NOMO-1 treated with dmso at 0.1 percent for 144 hours (cell line): ENCODE measurements around the gene THAP3.
A peak's percentile ranks its signal among the peaks of the same experiment; 100 is the strongest.

Experiments
- DNase-seq: peaks from one replicate; lab custom pipeline; 2025; ENCODE audit not compliant: unreplicated experiment; lab: John Stamatoyannopoulos, UW

THAP3 gene

GRCh38 chr1:6603915-6604558, 20.6 kb upstream of the THAP3 start:
- no peak for DNase-seq

DNA sequence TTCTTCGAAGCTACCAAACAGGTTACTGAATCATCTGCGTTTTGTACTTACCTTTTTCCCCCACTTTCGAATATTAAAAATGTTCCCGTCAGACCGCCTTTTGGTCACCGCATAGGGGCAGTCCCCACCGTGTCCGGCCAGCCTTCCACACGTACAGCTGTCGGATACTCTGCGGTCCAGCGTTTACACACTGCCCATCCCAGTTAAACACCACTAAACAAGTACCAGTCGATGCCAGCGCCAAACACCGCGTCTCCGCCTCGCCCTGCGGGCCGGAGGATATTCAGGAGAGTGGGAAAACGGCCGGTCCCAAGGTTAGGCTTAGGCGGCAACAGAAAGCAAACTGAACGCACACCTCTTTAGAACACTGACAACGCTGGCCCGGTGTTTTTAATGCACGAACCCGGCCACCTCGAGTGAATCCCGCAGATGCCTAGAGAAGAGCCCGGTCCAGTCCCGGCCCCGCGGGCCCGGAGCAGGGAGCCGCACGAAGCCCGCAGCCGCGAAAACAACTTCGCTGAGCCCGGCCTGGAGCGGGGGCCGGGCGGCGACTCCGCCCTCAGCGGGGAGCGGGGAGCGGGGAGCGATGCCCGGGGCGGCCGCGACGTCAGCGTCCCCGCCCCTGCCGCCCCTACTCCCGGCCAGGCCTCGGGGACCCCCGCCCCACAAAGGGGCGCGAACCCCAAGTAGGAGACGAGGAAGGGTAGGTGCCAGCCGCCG, 11.9 kb upstream of the THAP3 start:
- DNase-seq, result no peak

DNA sequence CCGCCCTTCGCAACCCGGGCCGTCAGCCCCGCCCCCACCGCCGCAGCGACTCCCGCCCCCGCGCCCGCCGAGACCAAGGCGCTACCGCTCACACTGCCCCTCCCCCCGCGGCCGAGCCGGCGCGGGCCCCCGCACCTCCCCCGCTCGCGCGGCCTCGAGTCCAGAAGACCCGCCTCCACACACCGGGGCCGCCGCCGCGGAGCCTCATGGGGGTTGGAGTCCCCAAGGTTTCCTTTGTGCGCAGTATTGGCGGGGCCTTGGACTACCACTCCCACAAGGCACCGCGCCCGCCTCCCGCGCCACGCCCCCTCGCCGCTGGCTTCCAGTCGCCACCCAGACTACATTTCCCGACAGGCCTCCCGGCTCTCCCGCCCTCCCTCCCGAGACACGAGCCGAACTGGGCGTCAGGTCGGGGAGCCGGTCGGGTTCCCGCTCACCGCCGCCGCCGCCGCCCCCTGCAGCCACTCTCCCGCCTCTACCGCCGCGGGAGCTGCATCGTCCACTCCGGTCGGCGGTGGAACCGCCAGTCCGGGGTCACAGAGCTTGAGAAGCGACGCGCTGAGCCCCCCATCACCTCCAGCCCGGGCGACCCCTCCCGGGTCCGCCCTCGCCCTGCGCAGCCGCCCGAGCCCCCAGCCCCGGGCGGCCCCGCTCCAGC, 11.2 kb upstream of the THAP3 start, which contains the start of gene PHF13:
Gene PHF13 (plus strand): TSS at position 371 of the 658 bp plus-strand sequence. CDS start 336 bp downstream, outside the sequence.
- peak; percentile 98 for DNase-seq

GRCh38 chr1:6614019-6614928, 10.4 kb upstream of the THAP3 start:
- DNase-seq, result no peak

DNA sequence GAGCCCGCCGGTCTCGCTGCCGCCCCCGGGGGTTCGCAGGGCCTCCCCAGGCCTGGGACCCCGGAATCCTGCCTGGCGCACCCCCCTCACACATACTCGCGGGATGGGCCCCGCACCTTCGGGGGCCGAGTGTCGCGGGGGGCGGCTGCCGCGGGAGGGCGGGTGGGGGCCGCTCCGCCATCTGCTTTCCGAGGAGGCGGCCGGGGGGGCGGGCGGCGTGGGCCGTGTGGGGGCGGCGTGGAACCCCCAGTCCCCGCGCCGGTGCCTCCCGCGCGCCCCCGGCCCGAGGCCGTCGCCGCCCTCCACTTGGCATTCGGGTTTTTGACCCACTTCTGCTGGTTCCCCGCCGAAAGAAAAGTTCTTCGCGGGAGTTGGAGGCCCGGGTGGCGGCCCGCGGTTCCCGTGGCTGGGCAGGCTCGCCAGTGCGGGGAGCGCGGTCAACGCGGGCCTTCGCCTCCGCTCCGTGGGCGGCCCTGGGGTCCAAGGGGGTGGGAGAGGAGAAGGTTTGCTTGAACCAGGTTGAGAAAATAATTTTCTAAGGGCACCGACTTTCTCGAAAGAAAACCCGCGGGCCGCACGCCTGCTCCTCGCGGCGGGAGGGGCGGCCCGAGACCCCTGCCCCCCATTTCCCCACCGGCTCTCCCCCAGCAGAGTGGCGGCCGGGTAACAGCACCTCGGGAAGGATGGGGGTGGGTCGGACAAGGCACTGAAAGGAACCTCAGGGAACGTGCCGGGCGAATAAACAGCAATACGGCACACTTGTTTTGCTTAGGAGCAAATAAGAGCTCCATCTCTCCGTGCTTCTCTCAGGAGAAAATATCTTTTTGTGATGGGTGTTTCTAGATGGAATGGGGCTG, 9.5 kb upstream of the THAP3 start:
- no peak for DNase-seq

DNA sequence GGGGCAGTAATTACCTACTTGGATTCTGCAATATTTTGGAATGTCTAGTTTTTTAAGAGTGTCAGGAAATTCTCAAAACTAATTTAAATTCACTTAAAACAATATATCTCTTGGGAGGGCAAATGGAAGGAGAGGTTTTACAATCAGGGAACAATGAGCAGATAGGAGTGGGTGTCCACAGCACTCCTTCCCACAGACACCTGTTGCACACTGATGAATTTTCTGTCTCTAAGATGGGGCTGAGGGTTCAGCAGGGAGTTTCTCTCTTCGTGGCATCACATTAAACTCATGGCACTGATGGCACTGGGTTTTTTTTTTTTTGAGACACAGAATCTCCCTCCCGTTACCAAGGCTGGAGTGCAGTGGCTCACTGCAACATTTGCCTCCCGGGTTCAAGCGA, 5.6 kb upstream of the THAP3 start:
- DNase-seq, result no peak

- no peak for DNase-seq
Observed at GRCh38 chr1:6621429-6622391, 3.0 kb upstream of the THAP3 start.

DNA sequence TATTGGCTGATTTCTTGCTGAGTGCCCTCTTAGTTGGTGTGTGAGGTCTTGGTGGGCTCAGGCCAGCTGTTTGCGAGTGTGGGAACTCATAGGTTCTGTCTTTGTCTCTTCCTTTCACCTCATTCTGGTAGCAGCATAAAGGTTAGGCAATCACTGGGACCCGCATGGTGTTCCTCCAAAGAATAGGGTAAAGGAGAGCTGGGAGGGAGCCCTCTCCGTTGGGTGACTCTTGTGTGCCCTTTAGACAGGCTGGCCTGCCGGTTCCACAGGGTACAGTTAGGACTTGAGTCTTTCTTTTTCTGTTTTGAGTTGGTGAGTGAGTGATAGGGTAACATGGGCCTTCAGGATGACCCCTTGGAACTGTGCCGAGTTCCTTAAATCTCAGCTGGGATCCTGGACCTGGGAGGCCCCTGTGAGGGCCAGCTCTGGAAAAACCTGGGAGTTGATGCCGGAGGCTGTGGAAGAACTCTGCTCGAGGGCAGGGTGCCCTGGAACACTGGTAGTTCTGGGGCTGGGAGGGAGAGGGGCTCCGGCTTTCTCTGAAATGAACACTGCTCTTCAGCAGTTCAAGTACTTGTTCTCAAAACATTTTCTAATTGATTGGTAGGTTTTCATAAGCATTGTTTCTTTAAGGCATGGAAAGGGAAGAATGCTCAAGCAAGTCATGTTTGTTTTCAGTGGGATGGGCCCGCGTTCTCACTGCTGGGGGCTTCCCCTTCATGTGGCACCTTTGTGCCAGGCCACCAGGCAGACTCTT, 2.1 kb upstream of the THAP3 start:
- no peak for DNase-seq

DNA sequence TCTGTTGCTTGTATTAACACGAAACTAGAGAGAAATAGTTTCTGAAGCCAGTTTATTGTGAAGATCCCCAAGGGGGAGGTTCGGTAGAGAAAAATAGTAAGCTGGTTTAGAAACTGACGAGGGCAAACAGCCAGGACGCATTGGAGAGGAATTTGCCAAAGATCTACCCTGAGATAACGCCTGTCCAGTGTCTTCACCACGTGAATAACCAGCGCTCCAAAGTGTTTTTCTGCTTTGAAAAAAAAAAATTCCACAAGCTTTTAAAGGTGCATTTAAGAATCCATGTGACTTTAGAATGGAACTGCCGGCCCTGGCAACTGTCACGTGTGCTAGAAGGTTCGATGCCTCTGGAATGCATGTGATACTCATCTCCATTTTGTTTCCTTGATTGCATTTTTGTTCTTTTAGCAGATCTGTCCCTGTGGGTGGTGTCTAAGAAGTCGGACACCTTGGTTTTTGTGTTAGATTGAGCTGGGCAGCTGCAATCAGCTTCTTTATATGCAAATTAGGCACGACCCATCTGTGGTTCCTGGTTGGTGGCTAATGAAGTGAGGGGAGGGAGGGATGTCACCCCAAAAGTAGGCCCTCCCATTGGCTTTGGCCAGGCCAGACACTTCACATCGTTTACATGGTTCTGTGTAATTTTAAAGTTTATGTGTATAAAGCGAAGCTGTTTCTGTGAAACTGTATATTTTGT, 1.3 kb upstream of the THAP3 start:
- DNase-seq, result no peak

DNA sequence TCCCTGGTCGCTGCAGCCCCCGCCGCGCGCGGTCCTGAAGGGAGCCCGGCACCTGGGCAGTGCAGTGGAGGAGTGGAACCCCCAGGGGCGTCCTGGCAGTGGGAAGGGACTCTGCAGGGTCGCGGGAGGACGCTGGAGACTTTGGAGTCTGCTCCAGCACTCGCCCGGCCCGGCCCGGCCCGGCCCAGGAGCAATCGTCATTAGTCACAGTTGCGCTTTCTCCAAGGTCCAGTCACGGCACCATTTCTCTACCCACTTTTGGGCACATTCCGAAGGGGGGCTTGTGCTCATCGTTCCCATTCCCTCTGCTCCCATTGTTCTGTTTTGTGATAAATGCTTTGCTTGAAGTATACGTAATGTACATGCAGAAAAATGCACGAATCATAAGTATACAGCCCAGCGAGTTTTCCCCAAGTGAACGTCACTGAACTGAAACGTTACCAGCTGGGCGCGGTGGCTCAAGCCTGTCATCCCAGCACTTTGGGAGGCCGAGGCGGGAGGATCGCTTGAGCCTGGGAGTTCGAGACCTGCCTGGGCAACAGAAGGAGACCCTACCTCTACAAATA, 999 bp downstream of the THAP3 start:
- DNase-seq, result no peak

DNA sequence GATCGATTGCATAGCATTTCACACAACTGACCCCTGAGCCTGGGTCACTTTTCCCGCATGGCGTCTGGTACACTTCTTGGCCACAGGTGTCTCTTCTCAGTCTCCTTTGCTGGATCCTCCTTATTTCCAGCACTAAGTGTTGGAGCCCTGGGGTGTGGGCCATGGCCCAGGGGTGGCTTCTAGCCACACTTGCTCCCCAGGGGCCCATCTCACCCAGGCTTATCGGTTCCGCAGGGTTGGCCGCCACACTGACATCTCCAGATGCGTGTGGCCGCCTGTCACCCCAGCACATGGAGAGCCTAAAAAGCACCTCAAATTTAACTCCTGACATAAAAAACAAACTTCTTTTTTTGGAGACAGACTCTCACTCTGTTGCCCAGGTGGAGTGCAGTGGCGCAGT, 2.4 kb downstream of the THAP3 start:
- DNase-seq, result no peak

DNA sequence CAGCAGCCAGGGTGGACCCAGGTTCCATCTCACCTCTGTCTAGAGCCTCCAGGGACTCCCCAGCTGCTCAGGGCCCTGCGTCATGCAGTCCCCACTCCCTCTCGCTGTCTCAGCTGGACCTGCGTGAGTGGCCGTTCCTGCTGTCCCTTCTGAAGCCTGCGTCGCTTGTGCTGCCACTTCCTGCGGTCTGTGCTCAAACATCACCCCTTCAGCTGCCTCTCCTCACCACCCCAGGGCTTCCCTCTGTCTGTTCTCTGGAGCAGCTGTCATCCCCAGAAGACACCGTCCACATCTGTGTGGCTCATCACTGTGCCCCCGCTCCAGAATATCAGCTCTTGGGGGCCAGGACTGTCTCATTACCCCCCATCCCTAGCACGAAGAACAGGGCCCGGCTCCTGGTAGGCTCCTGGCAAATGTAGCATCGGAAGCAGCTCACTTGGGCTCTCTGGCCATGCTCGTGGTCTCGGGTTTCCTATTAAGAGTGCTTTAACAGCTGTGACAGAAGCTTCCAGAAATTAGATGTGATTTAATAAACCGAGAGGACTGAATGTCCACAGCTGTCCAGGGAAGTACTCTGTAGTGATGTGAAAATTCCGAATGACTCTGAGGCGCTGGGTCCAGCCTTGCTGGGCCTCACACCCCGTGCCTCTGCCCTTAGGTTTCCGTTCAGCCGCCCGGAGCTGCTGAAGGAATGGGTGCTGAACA, 3.3 kb downstream of the THAP3 start:
- no peak for DNase-seq

- no peak for DNase-seq
Observed at GRCh38 chr1:6628971-6629479, 4.4 kb downstream of the THAP3 start.

GRCh38 chr1:6630027-6630426, 5.4 kb downstream of the THAP3 start:
- no peak for DNase-seq

GRCh38 chr1:6631058-6631457, 6.4 kb downstream of the THAP3 start:
- no peak for DNase-seq
